ENCODE results near the gene GCNA.

GRCh38 chrX:71563921-71564320 lies 14.3 kb upstream of the GCNA start:
- TF ChIP-seq CTCF (IDR thresholded peaks at IDR 0.05) (no peak), POLR2A (IDR thresholded peaks at IDR 0.05) (no peak), EP300 (IDR thresholded peaks at IDR 0.05) (no peak)
